ENCODE measurements around the gene TSSK1B.

DNA sequence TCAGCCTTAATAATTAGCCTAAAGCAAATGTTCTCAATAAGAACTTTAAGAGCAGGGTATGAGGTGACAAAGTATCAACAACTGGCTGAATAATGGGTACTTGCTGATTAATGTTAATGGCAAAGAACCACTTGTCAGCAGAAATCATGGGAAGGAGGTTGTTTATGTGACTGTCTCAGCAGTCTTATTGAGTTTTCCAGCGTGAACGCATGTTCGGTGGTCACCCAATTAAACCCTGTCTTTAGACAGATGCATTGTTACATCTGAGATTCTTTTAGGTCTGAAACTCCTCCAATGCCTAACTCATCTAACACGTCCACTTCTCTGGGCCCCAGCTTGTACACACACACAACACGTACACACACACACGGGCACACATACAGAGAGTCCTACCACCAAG, 18.2 kb upstream of the TSSK1B start:
- TF ChIP-seq, protein P1, sequence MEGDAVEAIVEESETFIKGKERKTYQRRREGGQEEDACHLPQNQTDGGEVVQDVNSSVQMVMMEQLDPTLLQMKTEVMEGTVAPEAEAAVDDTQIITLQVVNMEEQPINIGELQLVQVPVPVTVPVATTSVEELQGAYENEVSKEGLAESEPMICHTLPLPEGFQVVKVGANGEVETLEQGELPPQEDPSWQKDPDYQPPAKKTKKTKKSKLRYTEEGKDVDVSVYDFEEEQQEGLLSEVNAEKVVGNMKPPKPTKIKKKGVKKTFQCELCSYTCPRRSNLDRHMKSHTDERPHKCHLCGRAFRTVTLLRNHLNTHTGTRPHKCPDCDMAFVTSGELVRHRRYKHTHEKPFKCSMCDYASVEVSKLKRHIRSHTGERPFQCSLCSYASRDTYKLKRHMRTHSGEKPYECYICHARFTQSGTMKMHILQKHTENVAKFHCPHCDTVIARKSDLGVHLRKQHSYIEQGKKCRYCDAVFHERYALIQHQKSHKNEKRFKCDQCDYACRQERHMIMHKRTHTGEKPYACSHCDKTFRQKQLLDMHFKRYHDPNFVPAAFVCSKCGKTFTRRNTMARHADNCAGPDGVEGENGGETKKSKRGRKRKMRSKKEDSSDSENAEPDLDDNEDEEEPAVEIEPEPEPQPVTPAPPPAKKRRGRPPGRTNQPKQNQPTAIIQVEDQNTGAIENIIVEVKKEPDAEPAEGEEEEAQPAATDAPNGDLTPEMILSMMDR (IDR thresholded peaks at IDR 0.05; ENCODE audit: low read length), result no peak
- no peak for TF ChIP-seq EZH2 (IDR thresholded peaks at IDR 0.05; ENCODE audit: borderline replicate concordance, low read length)

All from OCI-LY1 (cell line).